Left ventricle myocardium superior (tissue), 1 donor: ENCODE results near the gene TLR1. TPM values are rescaled to one million over a fixed set of nuclear protein-coding genes. Genes with fewer than 3 reads are reported as not detected.
A peak's percentile ranks its signal among the peaks of the same experiment; 100 is the strongest.

ENCODE experiments used
- ATAC-seq: fragments of 200-7000 bp; cut with Tn5 transposase; one replicate; pipeline ENCODE4 v1.9.1; 2020; ENCODE audit warnings: mild to moderate bottlenecking, moderate library complexity
- DNase-seq: peaks from one replicate; pipeline ENCODE4 v3.0.0-alpha.2; 2020
- intact Hi-C: fragments of 100-400 bp; cut with micrococcal nuclease; formaldehyde crosslinking; loops from one replicate; pipeline ENCODE4 v1.11.0; 2022
- long read RNA-seq: library from polyadenylated mRNA; unstranded; transcript quantifications from one replicate; pipeline ENCODE4 v2.0.0, GENCODE V29; 2021
- total RNA-seq: library from RNA; stranded (reverse); fragmentation: NEBNext Ultra II Directional; extraction: Animal tissue kit (Norgen Biotek cat#: 25700); gene quantifications from one replicate; pipeline ENCODE4 v1.2.1, GENCODE V29; 2021
- donor health status: DM: no; HTN: yes; CAD: no; lungs with severe emphysema.

The TLR1 gene, protein sequence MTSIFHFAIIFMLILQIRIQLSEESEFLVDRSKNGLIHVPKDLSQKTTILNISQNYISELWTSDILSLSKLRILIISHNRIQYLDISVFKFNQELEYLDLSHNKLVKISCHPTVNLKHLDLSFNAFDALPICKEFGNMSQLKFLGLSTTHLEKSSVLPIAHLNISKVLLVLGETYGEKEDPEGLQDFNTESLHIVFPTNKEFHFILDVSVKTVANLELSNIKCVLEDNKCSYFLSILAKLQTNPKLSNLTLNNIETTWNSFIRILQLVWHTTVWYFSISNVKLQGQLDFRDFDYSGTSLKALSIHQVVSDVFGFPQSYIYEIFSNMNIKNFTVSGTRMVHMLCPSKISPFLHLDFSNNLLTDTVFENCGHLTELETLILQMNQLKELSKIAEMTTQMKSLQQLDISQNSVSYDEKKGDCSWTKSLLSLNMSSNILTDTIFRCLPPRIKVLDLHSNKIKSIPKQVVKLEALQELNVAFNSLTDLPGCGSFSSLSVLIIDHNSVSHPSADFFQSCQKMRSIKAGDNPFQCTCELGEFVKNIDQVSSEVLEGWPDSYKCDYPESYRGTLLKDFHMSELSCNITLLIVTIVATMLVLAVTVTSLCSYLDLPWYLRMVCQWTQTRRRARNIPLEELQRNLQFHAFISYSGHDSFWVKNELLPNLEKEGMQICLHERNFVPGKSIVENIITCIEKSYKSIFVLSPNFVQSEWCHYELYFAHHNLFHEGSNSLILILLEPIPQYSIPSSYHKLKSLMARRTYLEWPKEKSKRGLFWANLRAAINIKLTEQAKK
- 5.0 TPM for total RNA-seq
- long read RNA-seq = 0 reads

DNA sequence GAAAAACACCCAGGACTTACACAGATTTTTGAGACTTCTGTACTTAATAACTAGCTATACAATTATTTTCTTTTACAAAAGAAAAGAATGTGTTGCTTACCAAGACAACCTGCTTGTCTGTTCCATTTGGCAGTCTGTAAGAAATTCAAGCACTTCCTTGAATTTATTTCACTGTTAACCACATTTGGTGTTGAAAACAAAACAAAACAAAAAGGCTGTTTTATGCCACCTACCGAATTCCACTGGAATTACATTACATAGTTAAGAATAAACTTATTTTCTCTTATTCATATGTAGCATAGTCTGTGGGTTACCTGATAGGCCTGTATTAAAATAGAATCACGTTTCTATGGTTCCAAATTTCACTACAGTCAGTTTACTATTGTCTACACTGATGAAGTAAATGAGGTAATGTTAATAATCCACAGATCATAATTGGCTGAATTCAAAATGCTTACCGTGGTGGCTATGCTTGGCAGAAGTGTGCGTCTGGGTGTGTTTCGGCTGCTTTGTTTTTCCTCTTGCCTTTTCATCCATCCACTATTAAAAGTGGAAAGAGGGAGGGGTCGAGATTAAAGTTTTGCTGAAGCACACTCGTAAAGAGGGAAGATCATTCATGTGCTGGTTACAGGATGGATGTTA lies at the start of gene TLR1:
TSS of gene TLR1 (minus strand) at position 138 of the 642 bp plus-strand sequence. CDS start 5,960 bp downstream, outside the sequence.
- DNase-seq = no peak
- intact Hi-C loops = no loop called here
- peak; percentile 78 for ATAC-seq

DNA sequence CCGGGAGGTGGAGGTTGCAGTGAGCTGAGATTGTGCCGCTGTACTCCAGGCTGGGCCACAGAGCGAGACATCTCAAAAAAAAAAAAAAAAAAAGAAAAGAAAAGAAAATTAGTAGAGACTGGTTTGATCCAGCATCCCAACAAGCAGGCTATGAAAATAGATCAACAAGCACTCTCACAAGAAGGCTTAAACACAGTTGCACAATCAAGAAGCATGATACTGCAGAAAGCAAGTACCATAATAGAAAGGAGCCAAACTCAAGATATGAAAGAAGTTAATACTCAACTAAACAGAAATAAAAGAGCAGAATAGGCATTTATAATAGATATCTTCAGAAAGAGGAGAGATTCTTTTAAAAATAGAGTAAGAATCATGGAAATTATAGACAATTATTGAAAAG lies 41.4 kb upstream of the TLR1 start:
- no peak for DNase-seq
- ATAC-seq = no peak
- intact Hi-C loops = no loop called here

- intact Hi-C loops = no loop called here
Observed at GRCh38 chr4:38842994-38843393, 38.4 kb upstream of the TLR1 start.

DNA sequence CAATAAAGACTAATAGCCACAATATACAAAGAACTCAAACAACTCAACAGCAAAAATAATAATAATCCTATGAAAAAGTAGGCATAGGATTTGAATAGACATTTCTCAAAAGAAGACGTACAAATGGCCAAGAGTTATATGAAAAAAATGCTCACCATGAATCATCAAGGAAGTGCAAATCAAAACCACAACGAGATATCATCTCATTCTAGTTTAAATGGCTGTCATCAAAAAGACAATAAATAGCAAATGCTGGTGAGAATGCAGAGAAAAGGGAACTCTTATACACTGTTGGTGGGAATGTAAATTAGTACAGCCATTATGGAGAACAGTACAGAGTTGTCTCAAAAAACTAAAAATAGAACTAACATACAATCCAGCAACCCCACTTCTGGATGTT lies 33.3 kb upstream of the TLR1 start:
- ATAC-seq (no peak), DNase-seq (no peak)
- intact Hi-C loops = no loop called here

More at GRCh38 chr4:38842994-38843393, 38.4 kb upstream of the TLR1 start:
- ATAC-seq (no peak), DNase-seq (no peak)

DNA sequence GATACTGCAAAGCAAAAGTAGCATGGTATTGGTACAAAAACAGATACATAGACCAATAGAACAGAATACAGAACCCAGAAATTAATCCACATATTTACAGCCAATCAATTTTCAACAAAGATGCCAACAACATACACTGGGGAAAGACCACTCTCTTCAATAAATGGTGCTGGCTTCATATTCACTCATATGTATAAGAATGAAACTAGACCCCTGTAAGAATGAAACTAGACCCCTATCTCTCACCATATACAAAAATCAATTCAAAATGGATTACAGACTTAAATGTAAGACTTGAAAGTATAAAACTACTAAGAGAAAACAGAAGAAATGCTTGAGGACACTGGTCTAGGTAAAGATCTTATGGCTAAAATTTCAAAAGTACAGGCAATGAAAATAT lies 32.7 kb upstream of the TLR1 start:
- intact Hi-C loops = no loop called here
- no peak for DNase-seq
- no peak for ATAC-seq

- ATAC-seq = no peak
- no peak for DNase-seq
- intact Hi-C loops = no loop called here
Observed at GRCh38 chr4:38834570-38834969, 30.0 kb upstream of the TLR1 start.

GRCh38 chr4:38832624-38833528 lies 28.3 kb upstream of the TLR1 start:
- ATAC-seq (no peak), DNase-seq (no peak)
- intact Hi-C loops = no loop called here

- no peak for ATAC-seq
- DNase-seq = no peak
- intact Hi-C loops = no loop called here
Observed at GRCh38 chr4:38832206-38832605, 27.6 kb upstream of the TLR1 start.

- ATAC-seq (no peak), DNase-seq (no peak)
- intact Hi-C loops = no loop called here
Observed at GRCh38 chr4:38831653-38832052, 27.1 kb upstream of the TLR1 start.

GRCh38 chr4:38829237-38829636 lies 24.6 kb upstream of the TLR1 start:
- no peak for ATAC-seq
- intact Hi-C loops = no loop called here

DNA sequence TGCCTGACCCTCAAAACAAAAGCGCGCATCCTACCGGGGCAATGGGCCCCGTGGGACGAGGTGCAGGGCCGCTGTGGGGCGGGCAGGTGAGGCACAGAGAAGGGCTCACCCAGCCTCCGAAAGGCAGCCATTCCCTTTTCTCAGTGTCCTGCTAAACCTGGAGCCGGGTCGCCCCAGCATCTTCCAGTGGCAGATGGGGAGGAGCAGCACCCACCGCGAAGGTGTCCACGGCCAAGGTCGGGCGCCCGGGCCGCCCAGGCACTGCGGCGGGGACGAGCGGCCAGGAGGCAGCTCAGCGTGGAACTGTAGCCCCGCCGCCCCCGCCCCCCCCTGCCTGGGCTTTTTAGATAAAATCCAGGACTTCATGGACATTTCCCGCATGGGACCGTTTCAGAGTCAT lies 19.2 kb upstream of the TLR1 start:
- intact Hi-C loops = no loop called here
- ATAC-seq = no peak
- no peak for DNase-seq

More at GRCh38 chr4:38829237-38829636, 24.6 kb upstream of the TLR1 start:
- no peak for DNase-seq

DNA sequence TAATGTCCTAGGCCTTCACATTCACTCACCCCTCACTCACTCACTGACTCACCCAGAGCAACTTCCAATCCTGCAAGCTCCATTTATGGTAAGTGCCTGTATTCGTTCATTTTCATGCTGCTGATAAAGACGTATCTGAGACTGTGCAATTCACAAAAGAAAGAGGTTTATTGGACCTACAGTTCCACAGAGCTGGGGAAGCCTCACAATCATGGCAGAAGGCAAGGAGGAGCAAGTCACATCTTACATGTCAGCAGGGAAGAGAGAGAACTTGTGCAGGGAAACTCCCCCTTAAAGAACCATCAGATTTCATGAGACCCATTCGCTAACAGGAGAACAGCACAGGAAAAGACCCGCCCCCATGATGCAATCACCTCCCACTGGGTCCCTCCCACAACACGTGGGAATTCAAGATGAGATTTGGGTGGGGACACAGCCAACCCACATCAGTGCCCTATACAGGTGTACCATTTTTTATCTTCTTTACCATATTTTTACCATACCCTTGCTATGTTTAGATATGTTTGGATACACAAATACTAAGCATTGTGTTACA lies 18.2 kb upstream of the TLR1 start:
- DNase-seq (no peak), ATAC-seq (no peak)
- intact Hi-C loops = no loop called here

GRCh38 chr4:38821739-38822138 lies 17.1 kb upstream of the TLR1 start:
- DNase-seq (no peak), ATAC-seq (no peak)
- intact Hi-C loops = no loop called here

DNA sequence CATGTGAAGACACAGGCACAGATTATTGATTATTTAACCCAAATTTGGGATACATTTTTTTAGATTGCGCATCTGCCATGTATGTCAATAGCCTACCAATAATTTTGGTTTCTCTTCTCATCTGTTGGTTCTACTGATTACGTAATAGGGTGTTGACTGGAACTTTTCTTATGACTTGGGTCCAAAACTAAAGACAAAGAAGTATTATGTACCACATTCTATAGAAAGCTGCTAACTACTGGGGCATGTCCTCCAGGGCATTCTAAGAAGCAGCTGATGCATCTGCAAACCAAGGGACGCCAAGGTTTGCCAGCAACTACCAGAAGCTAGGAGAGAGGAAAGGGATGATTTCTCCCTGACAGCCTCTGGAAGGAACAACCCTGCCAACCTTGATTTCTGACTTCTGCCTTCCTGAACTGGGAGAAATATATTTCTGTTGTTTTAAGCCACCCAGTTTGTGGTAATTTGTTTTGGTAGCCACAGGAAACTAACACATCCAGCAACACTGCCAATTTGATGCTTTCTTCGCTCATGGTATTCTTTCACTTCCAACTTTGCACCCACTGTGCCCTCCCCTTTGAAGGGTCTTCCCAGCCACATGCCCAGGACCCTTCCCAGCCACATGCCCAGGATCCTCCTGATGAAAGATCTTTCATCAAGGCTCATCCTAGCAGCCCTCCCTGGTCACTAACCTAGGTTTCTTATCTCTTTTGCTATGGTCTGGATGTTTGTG lies 15.9 kb upstream of the TLR1 start:
- ATAC-seq = no peak
- DNase-seq = no peak
- intact Hi-C loops = no loop called here

DNA sequence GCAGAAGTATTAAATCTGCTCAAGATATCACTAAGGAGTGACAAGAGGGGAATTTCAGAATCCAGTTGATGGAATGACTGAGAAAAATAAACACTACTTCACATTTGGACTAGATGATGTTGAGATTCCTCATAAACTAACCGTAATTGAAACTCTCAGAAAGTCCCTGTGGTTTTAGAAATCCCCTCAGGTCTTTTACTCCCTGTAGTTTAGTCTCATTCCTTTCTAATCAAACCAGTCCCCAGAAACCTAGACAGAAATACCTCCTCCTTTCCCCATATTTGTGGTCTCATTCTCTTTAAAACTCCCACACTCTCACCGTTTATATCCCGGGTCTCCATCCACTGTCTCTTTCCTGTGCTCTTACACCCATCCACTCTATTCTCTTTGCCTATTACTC lies 15.0 kb upstream of the TLR1 start:
- ATAC-seq = no peak
- intact Hi-C loops = no loop called here
- no peak for DNase-seq

- intact Hi-C loops = no loop called here
- ATAC-seq (no peak), DNase-seq (no peak)
Observed at GRCh38 chr4:38818441-38818976, 13.9 kb upstream of the TLR1 start.

GRCh38 chr4:38815885-38816782 lies 11.5 kb upstream of the TLR1 start:
- intact Hi-C loops = no loop called here
- DNase-seq (no peak), ATAC-seq (peak; percentile 66)
